NCI-H526 (cell line): Measurements from ENCODE around the gene MAP3K5.
"Not testable (repeated sequence)": the region's sequence is repeated elsewhere in the genome, so short reads cannot be mapped to it uniquely, and the experiment has no call there.

ENCODE experiments used
- DNase-seq, 2 experiments: peaks; one replicate each; lab custom pipeline; 2025; lab: John Stamatoyannopoulos, UW

MAP3K5 gene

DNA sequence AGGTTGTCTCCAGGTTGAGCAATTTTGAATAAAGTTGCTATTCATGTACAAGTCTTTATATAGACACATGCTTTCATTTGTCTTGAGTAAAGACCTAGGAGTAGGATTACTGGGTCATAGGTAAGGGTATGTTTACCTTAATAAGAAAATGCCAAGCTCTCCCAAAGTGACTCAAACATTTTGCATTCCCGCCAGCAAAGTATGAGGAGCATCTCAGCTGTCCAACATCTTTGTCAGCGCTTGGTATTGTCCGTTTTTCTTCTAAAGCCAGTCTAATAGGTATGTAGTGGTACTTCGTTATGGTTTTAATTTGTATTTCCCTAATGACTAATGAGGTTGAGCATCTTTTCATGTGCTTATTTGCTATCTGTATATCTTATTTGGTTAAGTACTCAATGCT is 67.2 kb downstream of the MAP3K5 start:
- no peak for DNase-seq

DNA sequence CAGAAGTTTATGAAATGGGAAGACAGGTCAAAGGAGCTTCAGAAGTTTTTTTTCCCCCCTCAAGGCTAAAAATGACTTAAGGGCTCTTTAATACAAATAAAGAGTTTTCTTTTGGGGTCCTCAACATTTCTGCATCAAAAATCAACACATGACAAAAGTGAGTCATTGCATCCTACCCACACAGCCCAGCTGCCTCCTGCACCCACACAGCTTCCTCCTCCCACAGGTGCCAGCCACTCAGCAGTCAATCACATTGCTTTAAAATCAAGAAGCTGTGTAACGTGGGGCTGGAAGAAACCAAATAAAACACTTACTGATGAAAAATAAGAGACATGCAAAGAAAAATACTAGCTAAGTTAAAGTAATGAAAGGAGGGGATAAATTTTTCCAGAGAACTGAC is 68.5 kb downstream of the MAP3K5 start:
- DNase-seq = no peak

DNA sequence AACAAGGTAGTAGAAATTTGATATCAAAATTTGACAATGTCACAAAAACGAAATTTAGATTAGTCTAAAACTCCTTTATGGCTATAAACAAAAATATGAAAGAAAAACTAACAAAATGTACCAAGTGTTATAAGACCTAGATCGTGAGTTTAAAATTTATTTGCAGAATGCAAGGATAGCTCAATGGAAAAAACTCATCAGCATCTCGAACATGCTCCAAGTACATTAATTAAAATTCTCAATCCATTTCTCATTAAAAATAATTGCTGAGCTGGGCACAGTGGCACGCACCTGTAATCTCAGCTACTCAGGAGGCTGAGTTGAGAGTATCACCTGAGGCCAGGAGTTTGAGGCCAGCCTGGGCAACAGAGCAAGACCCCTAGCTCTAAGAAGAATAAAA is 70.8 kb downstream of the MAP3K5 start:
- DNase-seq = no peak

DNA sequence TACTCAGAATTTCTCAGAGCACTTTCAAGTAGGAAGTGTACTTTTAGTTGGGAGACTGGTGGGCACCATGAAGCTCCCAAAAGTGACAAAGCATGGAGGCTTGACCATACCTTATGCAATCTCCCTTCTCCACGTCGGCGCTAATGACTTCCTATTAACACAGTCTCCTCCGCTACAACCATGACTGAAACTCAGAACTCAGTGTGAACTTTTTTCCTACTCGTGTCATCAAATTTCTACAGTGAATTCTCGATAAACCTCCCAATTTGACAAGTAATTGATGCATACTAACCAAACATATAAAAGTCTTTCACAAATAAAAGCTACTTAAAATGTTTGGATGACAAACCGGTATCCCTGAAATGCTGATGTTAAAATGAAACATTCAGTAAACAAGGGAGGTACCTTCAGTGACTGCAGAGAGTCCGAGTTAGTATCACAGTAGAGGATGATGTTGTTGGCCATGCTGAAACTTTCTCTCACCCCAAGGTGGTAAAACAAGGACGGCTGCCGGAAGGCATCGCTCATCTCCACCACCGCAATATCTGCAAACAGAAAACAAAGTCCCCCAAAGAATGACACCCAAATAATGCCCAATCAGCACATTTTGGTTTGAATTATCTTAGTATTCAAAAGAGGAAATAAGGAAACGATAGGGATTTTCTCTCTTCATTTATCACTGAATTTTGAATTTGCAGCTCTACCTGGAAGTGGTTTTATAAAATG is 72.1 kb downstream of the MAP3K5 start:
- DNase-seq = no peak

DNA sequence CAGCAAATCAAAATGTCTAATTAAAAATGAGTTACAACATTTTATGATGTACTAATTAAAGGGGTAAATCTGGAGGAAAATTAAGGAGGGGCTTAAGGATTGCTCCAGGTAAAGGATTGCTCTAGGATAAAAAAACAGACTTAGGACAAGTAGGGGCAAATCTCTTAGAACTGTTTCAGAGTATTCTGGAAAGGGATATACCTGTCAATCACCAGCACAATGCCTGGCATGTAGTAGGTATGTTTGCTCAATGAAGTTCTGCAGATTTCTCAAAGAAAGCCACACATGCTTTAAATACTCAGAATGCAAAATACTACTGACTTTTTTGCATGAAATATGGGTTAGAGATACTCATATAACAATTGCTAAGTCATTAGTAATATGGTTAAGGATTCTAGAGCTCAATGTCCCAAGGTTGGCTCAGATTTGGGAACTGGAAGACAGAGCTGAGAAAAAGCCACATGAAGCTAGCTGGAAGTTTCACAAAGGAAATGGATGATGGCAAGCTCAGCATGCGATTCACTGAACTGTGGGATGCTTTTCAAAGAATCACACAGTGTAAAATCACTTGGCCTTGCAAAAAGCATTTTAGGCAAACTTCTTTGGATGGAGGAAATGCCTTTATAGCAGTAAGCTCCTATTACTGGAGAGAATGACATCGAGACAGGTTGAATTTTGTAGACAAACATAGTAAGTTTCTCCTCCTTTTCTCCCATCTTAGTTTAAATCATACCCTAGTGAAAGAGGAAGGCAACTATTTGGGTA is 72.8 kb downstream of the MAP3K5 start:
- DNase-seq = no peak

DNA sequence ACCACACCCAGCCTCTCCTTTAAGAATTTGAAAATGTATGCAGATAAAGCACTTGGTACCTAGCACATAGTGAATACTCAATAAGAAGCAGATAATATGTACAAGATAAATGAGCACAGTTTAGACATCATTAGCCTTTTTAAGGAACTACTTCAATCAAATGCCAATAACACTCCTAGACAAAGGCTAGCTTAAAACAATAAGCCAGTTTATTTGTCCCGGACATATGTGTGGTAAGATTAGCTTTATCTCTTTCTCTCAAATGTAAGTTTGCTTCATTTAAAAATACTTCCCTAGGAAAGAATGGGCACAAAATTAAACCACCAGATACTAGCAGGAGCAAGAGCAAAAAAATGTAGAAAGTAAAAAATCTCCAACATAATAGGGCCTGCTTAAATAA is 73.8 kb downstream of the MAP3K5 start:
- DNase-seq = no peak

DNA sequence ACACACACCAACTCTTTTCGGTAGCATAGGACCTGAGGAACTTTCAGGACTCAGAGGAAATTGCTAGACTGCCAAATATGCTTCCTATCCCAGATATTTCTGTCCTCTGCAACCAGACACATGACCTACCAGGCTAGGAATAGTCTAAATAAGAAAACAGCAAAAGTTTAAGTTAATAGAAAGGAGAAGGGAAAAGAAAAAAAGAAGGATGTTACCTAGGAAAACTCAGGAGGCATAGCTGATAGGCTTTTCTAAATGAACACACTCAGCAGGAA is 74.6 kb downstream of the MAP3K5 start:
- DNase-seq = no peak

DNA sequence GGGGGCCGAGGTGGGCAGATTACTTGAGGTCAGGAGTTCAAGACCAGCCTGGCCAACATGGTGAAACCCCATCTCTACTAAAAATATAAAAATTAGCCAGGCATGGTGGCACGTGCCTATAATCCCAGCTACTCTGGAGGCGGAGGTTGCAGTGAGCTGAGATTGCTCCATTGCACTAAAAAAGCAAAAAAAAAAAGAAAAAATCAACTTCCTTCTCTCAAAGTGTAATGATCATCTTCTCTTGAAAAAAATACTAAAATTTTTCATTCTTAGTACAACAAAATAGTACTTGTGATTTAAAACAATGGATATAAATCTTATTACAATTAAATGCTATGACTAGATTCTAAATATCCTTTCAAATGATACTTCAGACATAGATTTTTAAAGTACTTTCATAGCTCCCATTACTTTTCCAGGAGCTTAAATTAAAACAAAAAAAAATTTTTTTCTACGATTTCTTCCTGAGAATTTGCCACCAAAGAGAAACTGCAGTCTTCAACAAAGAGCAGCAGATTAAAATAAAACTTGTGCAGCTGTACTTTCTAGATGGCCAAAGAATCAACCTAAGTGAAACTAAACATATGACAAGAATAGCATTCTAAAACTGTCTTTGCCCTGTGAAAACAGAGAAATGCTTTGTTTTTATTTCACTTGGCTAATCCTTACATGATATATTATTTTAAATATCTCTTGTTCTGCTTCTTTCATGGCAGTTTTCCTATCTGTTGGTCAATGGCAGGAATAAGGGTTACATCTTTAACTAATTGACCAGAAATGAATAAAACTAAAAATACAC is 75.2 kb downstream of the MAP3K5 start:
- no peak for DNase-seq

DNA sequence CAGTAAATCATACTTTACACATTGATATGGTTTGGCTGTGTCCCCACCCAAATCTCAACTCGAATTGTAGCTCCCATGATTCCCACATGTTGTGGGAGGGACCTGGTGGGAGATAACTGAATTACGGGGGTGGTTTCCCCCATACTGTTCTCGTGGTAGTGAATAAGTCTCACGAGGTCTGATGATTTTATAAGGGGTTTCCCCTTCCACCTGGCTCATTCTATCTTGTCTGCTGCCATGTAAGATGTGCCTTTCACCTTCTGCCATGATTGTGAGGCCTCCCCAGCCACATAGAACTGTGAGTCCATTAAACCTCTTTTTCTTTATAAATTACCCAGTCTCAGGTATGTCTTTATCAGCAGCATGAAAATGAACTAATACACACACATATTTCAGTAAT is 79.6 kb downstream of the MAP3K5 start:
- DNase-seq = not testable (repeated sequence)

DNA sequence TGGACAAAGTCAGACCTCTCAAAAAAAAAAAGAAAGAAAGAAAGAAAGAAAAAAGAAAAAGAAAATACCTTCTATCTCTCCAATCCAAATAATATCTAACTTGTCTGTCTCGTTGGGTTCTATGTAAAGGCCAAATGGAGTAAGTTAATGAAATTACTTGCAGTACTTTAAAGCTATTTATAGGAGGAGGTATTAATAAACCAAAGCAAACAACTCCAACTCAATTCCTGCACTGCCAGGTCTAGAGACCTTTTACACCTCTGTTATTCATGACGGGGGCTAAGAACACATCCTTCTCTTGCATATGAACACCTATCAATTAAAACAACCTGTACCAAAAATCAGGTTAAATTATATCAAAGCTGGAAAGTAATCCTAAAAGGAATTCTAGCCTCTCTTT is 80.6 kb downstream of the MAP3K5 start:
- no peak for DNase-seq

DNA sequence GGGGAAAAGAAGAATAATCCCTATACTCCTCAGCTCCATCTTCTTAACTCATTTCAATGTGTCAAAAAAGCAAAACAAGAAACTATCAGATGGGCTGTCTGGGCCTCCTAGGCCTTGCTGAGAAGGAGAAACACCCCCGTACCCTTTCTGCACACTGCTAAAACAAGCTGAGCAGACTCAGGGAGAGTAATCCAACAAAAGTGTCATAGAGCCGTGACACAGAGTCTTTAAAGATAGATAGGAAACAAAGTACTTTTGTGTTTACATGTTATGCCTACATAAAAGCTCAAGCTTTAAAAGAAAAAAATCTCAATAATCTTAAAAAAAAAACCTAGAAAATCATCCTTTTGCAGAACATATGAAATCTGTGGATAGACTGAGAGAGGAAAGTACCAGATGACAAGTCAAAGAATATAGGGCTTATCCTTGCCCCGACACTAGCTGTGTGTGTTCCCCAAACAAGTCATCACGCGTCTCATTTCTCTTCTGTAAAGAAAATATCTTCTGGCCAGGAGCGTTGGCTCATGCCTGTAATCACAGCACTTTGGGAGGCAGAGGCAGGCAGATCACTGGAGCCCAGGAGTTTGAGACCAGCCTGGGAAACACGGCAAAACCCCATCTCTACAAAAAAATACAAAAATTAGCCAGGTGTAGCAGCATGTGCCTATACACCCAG is 81.3 kb downstream of the MAP3K5 start:
- DNase-seq = no peak

DNA sequence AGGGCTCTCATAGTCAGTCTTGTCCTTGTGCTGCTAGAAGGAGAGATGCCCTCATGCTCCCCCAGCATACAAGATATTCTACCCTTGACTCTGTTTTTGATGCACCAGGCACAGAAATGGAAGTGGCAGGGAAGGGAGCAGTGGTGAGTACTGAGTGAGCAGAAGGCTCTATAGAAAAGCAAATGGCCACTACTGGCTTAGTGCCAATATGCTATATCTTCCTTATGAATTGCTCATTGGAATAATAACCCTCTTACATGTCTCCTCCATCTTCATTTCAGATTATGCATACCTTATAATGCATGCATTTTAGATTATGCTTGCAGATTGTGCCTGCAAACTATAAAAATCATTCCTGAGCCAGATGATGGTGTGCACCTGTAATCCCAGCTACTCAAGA is 82.8 kb downstream of the MAP3K5 start:
- DNase-seq = no peak

DNA sequence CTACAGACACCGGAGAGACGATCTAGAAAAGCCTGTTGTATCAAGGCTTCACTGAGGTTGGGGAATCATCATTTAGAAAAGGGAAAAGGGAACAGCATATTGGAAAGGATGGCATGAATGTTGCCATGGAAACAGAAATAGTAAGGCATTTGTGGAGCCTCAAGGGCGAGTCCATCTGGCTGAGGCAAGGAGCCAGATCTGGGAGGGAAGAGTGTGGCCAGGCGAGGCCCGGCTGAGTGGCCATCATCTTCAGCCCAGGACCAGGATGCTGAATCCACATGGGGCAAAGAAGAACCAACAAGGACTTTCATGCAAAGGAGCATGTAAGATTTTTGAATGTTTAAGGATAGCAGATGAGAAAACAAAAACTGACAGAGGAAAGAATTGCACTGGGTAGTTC is 85.8 kb downstream of the MAP3K5 start:
- DNase-seq = no peak

DNA sequence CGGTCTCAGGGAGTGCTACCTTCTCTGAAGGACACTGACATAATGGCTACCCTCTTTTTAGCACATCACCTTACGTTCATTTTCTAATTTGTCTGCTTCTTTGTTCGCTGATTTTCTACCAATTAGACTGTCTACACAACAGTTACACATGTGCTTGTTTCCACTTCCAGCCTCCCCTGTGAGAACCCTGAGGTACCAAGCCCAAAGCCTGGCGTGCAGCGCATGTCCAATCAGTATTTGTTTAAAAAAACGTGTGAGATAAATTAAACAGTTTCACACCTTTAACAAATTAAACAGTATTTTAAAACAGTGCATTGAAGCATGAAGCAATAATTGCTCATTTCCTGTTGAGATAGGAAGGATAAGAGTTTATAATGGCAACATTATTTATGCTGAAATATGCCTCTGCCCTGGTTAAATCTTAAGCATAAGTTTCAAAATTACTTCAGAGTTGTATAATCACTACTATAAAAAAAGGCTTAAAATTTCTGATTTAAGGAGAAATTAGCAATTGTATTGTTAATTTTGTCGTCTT is 88.9 kb downstream of the MAP3K5 start:
- DNase-seq = no peak

DNA sequence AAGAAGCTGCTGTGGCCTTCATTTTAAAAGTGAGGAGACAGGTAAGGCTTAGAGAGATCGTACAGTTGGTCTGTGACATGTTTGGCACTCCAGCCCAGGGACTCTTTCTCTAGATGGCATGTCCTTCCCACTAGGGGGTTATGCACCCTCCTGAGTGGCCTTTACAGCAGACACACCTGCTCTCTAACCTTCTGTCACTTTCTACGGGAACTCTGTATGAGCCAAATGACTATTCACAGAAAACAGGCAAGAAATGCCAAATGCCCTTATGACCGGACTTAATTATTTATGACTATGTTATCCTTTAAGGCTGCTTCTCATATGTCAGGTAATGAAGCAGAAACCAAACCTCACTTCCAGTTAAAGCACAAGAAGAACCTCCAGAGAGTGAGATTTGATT is 91.2 kb downstream of the MAP3K5 start:
- DNase-seq = no peak

DNA sequence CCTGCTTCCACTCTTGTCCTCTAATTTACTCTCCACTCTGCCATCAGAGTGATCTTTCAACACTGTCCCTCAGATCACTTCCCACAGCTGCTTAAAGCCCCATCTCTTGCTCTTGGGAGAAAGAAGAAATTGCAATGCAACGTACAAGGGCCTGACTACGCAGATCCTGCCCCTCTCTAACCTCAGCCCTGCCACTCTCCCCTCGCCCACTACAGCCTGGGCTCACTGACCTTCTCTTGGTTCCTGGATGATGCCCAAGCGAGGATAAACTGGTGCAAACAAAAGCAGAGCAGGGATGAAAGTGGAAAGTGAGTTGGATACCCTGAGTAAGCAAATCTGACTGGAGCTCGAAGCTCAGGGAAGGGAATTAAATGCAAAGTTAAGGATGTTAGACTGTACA is 92.9 kb downstream of the MAP3K5 start:
- no peak for DNase-seq

DNA sequence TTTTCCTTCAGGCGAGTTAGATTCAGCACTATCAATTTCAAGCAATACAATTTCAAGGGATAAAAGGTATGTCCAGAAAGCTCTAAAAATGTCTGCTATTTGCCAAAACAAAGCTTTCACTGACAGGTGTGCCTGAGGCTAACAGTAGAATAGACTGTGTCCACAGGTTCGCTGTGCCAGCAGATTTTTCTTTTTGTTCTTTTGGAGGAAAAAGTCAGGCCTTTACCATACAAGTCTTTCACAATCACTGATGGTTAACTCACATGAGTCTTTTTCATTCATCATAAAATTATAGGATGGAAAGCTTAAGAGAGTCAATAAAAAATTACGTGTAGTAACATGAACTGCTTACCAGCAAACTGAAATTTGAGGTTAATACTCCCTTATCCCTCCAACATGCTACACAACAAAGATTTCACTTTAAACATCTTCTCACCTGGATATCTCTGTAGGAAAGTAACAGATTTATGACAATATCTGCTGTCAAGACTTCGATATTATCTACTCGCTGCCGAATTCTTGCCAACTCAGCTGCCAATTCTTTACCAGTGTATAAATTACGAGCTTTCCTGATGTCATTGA is 95.4 kb downstream of the MAP3K5 start:
- DNase-seq = no peak

DNA sequence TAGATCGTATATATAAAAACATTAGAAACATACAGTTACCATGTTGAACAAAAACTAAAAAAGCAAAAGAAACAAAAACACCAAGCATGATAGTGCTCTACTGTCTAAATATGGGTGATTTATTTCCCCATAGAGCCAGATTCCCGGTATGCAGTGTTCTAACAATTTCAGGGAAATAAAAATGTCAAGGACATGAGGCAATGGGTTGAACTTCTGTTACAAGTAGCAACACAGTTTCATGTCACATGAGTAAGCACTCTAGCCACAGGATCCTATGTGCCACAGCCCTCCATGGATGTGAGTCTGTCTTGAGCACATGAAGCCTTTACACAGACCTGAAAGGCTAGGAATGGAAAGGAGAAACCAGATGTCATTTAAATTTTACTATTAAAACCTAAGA is 96.0 kb downstream of the MAP3K5 start:
- no peak for DNase-seq

DNA sequence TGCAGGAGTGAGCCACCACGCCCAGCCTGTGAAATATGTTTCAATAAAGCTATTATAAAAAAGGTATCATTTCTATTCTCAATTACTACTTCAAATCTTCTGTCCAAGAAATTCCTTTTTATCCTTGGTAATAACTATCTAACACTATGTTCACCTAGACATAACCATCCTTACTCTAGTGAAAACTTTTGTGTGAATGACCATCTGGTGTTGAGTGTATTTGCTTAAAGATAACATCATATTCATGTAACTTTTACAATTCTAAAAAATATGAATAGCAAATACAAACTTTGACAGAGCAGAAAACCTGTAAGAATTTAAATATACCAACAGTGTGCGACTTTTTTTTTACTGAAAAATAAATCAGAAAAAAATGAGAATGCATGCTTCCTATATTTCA is 96.9 kb downstream of the MAP3K5 start:
- no peak for DNase-seq

DNA sequence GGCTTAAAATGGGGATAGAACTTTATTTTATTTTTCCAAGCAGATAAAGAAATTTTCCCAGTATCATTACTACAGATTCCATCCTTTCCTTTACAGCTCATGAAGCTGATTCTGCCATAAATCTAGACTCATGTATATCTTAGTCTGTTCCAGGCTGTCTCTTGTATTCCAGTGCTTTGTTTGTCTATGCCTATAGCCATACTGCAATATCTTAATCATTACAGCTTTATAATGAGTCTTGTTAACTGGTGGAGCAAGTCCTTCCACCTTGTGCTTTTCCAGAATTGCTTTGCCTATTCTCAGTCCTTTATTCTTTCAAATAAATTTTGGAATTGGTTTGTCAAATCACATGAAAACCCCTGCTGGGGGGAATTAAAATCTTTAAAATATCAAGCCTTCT is 99.2 kb downstream of the MAP3K5 start:
- no peak for DNase-seq

DNA sequence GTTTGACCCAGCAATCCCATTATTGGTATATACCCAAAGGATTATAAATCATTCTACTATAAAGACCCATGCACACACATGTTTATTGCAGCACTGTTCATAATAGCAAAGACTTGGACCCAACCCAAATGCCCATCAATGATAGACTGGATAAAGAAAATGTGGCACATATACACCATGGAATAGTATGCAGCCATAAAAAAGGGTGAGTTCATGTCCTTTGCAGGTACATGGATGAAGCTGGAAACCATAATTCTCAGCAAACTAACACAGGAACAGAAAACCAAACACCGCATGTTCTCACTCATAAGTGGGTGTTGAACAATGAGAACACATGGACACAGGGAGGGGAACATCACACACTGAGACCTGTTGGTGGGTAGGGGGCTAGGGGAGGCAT is 104.4 kb downstream of the MAP3K5 start:
- DNase-seq = not testable (repeated sequence)

DNA sequence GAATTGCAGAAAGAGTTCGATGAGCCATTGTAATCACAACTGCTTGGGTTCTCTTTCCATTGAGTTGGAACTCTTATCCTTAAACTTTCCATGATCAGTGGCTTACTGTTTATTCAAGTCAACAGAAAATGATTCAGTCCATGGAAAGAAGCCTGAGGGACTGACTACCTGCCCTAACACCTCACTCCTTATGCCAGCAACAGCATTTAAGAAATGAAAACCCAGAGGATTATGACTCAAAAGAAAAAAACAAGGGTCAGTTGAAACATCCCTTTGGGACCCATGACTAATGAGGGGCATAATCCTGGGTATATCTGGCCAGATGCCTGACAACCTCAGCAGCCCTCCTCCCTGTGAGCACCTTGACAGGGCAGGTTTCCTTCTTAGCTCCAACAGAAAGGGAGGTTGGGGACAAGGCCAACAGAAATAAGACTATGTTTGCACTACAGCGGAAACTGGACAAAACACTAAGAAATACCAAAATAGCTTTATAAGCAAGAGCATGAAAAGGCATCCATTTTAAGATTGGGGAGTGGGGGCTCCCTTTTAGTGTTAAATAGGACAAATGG is 106.7 kb downstream of the MAP3K5 start:
- no peak for DNase-seq
